ENCODE results near the gene DHPS. TPM values are rescaled to one million over a fixed set of nuclear protein-coding genes. Genes with fewer than 3 reads are reported as not detected.

DHPS gene
- total RNA-seq, 1 donor from 2014 or later: 79.7 TPM

GRCh38 chr19:12675399-12675798 lies 6.3 kb downstream of the DHPS start:
- no peak for DNase-seq (ENCODE audit: low spot score)

- no peak for DNase-seq (ENCODE audit: low spot score)
Observed at GRCh38 chr19:12672744-12673143, 8.9 kb downstream of the DHPS start.

GRCh38 chr19:12670159-12670928 lies 11.3 kb downstream of the DHPS start:
- DNase-seq (ENCODE audit: low spot score): no peak

- peak; percentile 82 for DNase-seq (ENCODE audit: low spot score)
Observed at GRCh38 chr19:12669270-12670158, 12.2 kb downstream of the DHPS start.

- DNase-seq (ENCODE audit: low spot score): no peak
Observed at GRCh38 chr19:12668932-12669269, 12.8 kb downstream of the DHPS start.

- DNase-seq (ENCODE audit: low spot score): no peak
Observed at GRCh38 chr19:12668346-12668745, 13.3 kb downstream of the DHPS start.

GRCh38 chr19:12667731-12668302 lies 13.9 kb downstream of the DHPS start:
- no peak for DNase-seq (ENCODE audit: low spot score)

GRCh38 chr19:12666265-12667048 lies 15.2 kb downstream of the DHPS start, which contains the start of the genes MAN2B1 and WDR83:
TSS of gene MAN2B1 (minus strand) at chr19:12666742. CDS start at chr19:12666701, 41 bp downstream.
TSS of gene WDR83 (plus strand) at chr19:12666807. CDS start at chr19:12669791, 2,984 bp downstream.
- DNase-seq (ENCODE audit: low spot score): peak; percentile 77

- no peak for DNase-seq (ENCODE audit: low spot score)
Observed at GRCh38 chr19:12665671-12666264, 15.9 kb downstream of the DHPS start.

GRCh38 chr19:12665281-12665573 lies 16.5 kb downstream of the DHPS start:
- no peak for DNase-seq (ENCODE audit: low spot score)

- DNase-seq (ENCODE audit: low spot score): no peak
Observed at GRCh38 chr19:12664406-12665280, 17.0 kb downstream of the DHPS start.

GRCh38 chr19:12660980-12661379 lies 20.7 kb downstream of the DHPS start:
- DNase-seq (ENCODE audit: low spot score): no peak

- no peak for DNase-seq (ENCODE audit: low spot score)
Observed at GRCh38 chr19:12657966-12658365, 23.7 kb downstream of the DHPS start.

GRCh38 chr19:12656899-12657571 lies 24.6 kb downstream of the DHPS start:
- DNase-seq (ENCODE audit: low spot score): no peak

GRCh38 chr19:12655546-12655945 lies 26.1 kb downstream of the DHPS start:
- DNase-seq (ENCODE audit: low spot score): no peak

GRCh38 chr19:12652219-12652618 lies 29.5 kb downstream of the DHPS start:
- no peak for DNase-seq (ENCODE audit: low spot score)

GRCh38 chr19:12649941-12650340 lies 31.7 kb downstream of the DHPS start:
- DNase-seq (ENCODE audit: low spot score): no peak

GRCh38 chr19:12648088-12648487 lies 33.6 kb downstream of the DHPS start:
- no peak for DNase-seq (ENCODE audit: low spot score)

- peak; percentile 77 for DNase-seq (ENCODE audit: low spot score)
Observed at GRCh38 chr19:12647490-12648071, 34.1 kb downstream of the DHPS start.
